ENCODE measurements around the gene CATSPERB. TPM values are rescaled to one million over a fixed set of nuclear protein-coding genes. Genes with fewer than 3 reads are reported as not detected.

Gene CATSPERB
- total and polyA plus RNA-seq, 2 donors (not counting 3 experiments of a cell fraction or from before 2014, with no cell fraction given) = not detected

GRCh38 chr14:91580876-91581577 lies 150.9 kb downstream of the CATSPERB start:
- FAIRE-seq (no peak), DNase-seq (ENCODE audit: low read depth, low spot score) (no peak)
- intact Hi-C loops (cut with micrococcal nuclease) (no loop called here), dilution Hi-C loops (cut with MboI; ENCODE audit: extremely low pct_ligation_motif_present, low sequenced_read_pairs) (no loop called here)
- H3K27ac ChIP-seq (ENCODE audit: insufficient read depth, low read depth, low read length) = no peak overlapping the region
- H3K27me3 ChIP-seq (ENCODE audit: control insufficient read depth in 2 of 2, insufficient read depth in 2 of 2, low read length in 2 of 2) = peaks cover 0 to 3% of the 10 kb centered on the region in 2 experiments
- TF ChIP-seq FOS (IDR thresholded peaks at IDR 0.05; ENCODE audit: borderline replicate concordance, insufficient read depth, low read length) (no peak), MYC (IDR thresholded peaks at IDR 0.05; ENCODE audit: low read depth, low read length) (no peak), POLR2A (IDR thresholded peaks at IDR 0.05; ENCODE audit: low read depth, low read length) (no peak), JUN (IDR thresholded peaks at IDR 0.05; ENCODE audit: borderline replicate concordance, insufficient read depth, insufficient read length, low read depth) (no peak), POLR2AphosphoS5 (IDR thresholded peaks at IDR 0.05; ENCODE audit: insufficient read depth, low read depth, low read length) (no peak), EZH2 (IDR thresholded peaks at IDR 0.05; ENCODE audit: borderline replicate concordance, low read depth, low read length, severe bottlenecking) (no peak), MAX (IDR thresholded peaks at IDR 0.05; ENCODE audit: insufficient read depth, insufficient read length) (no peak), GATA2 (IDR thresholded peaks at IDR 0.05; ENCODE audit: insufficient read depth, insufficient read length, low read depth, low read length) (no peak), CTCF (IDR thresholded peaks at IDR 0.05; ENCODE audit: extremely low read depth in 1 of 2, insufficient read depth in 1 of 2, low read depth in 1 of 2, low read length in 2 of 2) (no peak)
- ChIA-PET POLR2A (no interaction called here), CTCF (no interaction called here)
- H3K4me2 ChIP-seq (ENCODE audit: insufficient read depth, low read length) = no peak overlapping the region
- H3K36me3 ChIP-seq (ENCODE audit: control insufficient read depth in 2 of 2, extremely low read depth in 1 of 2, insufficient read depth in 2 of 2, low read length in 2 of 2) = no peaks in the 10 kb centered on the region
- no peak overlapping the region for H3K4me3 ChIP-seq (replicated peaks in 1 of 3; ENCODE audit: insufficient read depth in 1 of 3, low read depth in 1 of 3, low read length in 3 of 3)
- no peaks in the 10 kb centered on the region for H3K79me2 ChIP-seq (ENCODE audit: control insufficient read depth, insufficient read depth, low read length)
- no peaks in the 10 kb centered on the region for H3K4me1 ChIP-seq (ENCODE audit: control insufficient read depth, extremely low read depth, insufficient read depth, low read length)
- H3K9me3 ChIP-seq (replicated peaks; ENCODE audit: control insufficient read depth, insufficient read depth, low read length) = no peaks in the 10 kb centered on the region
- H2AFZ ChIP-seq (ENCODE audit: low read depth, low read length) = no peak overlapping the region
- BruUV-seq (replicated peaks) = no TSS peak
- H3K9ac ChIP-seq (replicated peaks; ENCODE audit: extremely low read depth, insufficient read depth, low read length) = no peak overlapping the region
- H4K20me1 ChIP-seq (replicated peaks; ENCODE audit: control insufficient read depth, extremely low read depth, insufficient read depth, low read length) = no peaks in the 10 kb centered on the region
- H3K9me1 ChIP-seq (replicated peaks; ENCODE audit: control insufficient read depth, extremely low read depth, insufficient read depth, low read length) = no peaks in the 10 kb centered on the region

Data from endothelial cell of umbilical vein (primary cell).